Measurements from ENCODE around the gene NOX4.

- TF ChIP-seq, protein P1, sequence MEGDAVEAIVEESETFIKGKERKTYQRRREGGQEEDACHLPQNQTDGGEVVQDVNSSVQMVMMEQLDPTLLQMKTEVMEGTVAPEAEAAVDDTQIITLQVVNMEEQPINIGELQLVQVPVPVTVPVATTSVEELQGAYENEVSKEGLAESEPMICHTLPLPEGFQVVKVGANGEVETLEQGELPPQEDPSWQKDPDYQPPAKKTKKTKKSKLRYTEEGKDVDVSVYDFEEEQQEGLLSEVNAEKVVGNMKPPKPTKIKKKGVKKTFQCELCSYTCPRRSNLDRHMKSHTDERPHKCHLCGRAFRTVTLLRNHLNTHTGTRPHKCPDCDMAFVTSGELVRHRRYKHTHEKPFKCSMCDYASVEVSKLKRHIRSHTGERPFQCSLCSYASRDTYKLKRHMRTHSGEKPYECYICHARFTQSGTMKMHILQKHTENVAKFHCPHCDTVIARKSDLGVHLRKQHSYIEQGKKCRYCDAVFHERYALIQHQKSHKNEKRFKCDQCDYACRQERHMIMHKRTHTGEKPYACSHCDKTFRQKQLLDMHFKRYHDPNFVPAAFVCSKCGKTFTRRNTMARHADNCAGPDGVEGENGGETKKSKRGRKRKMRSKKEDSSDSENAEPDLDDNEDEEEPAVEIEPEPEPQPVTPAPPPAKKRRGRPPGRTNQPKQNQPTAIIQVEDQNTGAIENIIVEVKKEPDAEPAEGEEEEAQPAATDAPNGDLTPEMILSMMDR (IDR thresholded peaks at IDR 0.05; ENCODE audit: low read length): no peak
- TF ChIP-seq EZH2 (IDR thresholded peaks at IDR 0.05; ENCODE audit: borderline replicate concordance, low read length): no peak
Measured at GRCh38 chr11:89490602-89490980, 584 bp downstream of the NOX4 start.

Data from OCI-LY1 (cell line).